Iris pigment epithelial cell (primary cell): ENCODE data around the gene HSPB6.

ENCODE experiments used
- DNase-seq: peaks from one replicate; pipeline ENCODE4 v3.0.0-alpha.2; 2011; ENCODE audit warnings: low read depth

Gene HSPB6

DNA sequence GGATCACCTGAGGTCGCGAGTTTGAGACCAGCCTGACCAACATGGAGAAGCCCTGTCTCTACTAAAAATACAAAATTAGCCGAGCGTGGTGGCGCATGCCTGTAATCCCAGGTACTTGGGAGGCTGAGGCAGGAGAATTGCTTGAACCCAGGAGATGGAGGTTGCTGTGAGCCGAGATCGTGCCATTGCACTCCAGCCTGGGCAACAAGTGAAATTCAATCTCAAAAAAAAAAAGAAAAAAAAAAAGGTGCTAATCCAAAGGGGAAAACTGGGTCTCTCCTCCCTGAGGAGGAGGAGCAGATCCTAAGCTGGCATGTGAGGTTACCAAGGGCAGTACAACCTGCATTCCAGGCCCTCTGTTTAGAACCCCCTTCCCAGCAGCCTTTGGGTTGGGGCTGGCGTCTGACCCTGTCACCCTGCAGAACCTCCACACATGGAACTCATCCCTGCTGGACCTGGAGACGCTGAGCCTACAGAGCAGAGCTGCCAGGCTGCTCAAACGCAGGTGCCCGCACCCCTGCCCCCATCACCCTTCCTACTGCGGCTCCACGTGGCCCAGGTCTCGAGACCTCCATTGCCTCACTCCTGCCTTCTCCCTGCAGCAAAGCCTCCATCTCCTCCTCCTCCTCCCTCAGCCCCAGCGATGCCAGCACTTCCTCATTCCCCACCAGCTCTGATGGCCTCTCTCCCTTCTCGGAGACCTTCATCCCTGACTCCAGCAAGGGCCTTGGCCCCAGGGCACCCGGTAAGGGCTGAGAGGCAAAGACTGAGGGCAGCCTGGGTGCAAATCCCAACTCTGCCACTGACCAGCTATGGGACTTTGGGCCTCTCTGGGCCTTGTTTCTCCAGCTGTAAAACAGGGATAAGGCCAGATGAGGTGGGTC lies 7.8 kb upstream of the HSPB6 start:
- no peak for DNase-seq

GRCh38 chr19:35760711-35761349 lies 4.0 kb upstream of the HSPB6 start:
- no peak for DNase-seq

DNA sequence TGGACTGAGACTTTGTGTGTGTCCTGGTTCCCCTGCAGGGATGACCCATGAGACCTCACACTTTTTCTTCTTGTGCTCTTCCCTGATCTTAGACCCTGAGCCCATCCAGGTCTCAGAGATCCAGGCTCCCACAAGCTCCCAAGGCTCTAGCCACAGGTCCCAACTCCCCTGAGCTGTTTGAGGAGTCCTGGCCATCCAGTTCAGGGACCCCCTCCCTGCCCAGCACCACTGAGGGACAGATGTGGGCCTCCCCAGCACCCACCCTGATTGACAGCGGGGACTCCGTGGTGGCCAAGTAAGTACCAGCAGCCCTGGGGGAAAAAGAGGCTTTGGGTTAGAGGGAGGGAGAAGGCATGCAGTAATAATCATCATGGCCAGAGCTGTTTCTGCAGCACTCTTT lies 2.9 kb upstream of the HSPB6 start:
- no peak for DNase-seq

DNA sequence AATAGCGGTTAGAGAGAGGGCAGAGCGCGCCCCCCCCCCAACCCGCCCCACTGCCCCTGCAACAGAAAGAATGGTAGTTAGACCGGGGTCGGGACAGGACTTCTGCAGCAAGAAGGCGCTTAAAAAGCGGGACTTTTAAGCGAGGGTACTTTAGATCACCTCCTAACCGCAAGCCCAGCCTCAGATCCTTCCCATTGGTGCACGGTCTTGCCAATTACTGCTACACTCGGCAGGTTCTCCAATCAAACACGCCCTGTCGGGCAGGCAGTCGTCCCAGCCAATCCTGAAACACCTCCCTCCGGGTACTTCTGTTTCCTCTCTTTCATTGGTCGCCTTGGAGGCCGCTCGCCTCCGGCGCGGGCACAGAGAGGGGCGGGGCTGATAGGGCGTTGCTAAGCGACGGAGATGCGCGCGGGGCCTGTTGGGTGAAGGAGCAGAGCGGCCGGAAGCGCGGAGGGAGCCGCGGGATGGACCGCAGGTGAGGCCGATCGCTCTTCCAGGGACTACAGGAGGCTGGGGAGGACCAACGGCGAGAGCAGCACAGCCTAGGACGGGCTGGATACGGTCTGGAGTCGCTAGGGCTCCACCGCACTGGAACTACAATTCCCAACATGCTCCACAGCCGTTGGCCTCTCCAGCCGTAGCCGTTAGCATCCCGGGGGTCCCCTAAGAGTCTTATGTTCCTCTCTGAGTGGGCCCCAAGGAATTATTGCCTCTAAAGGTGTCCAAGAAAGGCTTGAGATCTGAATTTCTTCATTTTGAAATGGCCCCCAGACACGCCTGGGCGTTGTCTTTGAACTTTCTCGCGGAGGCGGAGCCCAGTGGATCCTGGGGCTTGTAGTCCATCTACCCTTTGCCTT lies 1.1 kb upstream of the HSPB6 start, which contains the start of gene PROSER3:
Gene PROSER3, plus strand, starts transcription at position 428 of the 860 bp plus-strand sequence. Its CDS starts 40 bp downstream, at position 468.
- DNase-seq = peak; percentile 100

DNA sequence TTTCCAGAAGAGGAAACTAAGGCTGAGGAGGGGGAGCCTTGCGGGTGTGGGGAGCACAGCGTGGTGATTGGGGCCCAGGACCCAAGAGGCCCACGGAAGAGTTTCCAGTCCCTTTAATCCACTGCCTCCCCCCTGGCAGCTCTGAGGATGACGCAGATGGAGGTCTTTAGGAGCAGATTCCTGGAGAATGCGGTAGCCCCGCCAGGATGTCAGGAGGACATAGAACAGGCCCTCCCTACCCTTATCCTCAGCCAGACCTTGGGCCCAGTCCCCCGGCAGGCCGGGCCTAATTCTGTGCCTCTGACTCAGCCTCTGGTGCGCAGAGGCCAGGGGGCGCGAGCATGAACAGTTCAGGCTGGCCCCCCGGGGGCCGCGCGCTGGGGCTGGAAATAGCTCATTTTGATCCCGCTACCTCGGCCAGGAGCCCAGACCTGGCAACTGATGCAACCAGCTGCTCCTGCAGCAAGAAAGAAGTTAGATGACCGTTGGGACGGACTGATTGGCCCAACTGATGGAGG lies 461 bp upstream of the HSPB6 start:
- DNase-seq = peak; percentile 90

- DNase-seq = peak; percentile 77
Measured at GRCh38 chr19:35755550-35756376, 1.1 kb downstream of the HSPB6 start.

- no peak for DNase-seq
Measured at GRCh38 chr19:35755131-35755549, 1.7 kb downstream of the HSPB6 start.

DNA sequence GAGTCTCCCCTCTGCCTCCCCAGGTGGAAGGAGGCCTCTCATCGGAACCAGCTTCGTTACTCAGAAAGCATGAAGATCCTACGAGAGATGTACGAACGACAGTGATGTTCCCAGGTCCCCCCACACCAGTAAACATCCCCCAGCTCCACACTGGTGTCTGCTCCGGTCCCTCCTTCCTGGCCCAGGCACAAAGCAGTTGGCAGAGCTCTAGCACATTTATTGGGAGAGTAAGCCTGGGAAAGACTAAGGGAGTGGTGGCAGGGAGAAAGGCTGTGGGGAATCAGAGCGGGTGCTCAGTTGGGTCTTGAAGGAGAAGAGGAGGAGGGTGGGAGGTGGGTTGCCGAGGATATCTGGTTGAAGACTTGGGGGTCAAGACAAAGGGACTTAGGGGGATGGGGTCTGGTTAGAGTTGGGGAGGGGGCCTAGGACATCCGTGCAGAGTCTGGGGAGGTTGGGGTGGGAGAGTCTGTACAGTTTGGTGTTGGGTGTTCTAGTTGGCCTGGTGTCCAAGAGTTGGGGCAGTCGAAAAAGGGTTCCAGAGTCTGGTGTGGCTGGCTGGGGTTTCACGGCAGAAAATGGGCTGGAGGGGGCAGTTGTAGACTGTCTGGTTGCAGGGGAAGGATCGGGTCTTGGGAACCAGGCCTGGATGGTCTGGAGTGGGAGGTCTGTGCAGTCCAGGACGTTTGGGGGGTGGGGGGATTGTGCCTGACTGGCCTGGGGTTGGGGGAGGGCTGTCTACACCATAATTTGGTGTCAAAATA lies 2.3 kb downstream of the HSPB6 start:
- no peak for DNase-seq

GRCh38 chr19:35753634-35754369 lies 3.0 kb downstream of the HSPB6 start:
- no peak for DNase-seq

DNA sequence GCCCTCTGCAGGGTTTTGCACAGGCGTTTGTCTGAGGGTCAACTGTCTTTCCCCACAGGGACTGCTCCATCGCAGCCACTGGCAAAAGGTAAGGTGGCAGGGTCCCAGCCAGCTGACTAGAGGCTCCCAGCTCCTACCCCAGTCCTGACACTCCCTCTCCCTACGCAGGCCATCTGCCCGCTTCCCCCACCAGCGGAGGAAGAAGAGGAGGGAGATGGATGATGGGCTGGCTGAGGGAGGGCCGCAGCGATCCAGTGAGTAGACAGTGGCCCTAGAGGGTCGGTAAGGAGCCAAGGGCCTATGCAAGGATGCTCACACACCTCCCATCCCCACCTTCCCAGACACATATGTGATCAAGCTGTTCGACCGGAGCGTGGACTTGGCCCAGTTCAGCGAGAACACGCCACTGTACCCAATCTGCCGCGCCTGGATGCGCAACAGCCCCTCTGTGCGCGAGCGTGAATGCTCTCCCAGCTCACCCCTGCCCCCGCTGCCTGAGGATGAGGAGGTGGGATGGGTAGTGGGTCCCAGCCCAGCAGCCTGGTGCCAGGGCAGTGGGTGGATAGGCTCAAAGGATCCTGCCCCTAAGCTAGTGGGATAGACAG lies 4.0 kb downstream of the HSPB6 start:
- DNase-seq = no peak

GRCh38 chr19:35751839-35752745 lies 4.7 kb downstream of the HSPB6 start:
- no peak for DNase-seq

DNA sequence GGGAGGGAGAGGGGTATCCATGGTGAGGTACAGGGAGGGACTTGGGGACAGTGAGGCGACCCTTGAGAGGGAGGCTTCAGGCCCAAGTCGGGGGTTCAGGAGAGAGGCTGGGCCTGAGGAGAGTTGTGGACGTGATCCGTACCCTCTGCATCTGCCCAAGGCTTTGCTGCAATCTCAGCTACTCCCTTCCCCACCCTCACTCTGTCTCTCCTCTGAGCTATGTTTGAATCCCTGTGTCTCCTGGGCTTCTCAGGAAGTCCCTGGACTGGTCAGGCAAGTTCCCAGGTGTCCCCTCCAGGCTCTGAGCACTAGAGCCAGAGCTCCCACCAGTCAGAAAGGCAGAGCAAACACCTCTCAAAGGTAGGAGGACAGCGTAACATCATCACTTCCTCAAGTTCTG lies 6.7 kb downstream of the HSPB6 start:
- DNase-seq = no peak

GRCh38 chr19:35748106-35749020 lies 8.5 kb downstream of the HSPB6 start, which contains the start of gene LIN37:
LIN37 (plus strand) TSS chr19:35748576; CDS start chr19:35748725, 149 bp downstream.
- peak; percentile 99 for DNase-seq

DNA sequence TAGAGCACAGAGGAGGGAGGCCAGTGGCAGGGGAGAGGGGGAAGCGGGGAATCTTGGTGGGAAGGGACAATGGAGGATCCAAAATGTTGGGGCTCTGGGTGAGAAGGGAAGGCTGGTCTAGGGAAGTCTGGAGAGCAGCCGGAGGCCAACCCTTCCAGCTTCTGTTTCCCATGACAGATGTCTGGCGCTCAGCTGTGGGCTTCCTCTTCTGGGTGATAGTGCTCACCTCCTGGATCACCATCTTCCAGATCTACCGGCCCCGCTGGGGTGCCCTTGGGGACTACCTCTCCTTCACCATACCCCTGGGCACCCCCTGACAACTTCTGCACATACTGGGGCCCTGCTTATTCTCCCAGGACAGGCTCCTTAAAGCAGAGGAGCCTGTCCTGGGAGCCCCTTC lies 10.3 kb downstream of the HSPB6 start:
- DNase-seq = no peak

DNA sequence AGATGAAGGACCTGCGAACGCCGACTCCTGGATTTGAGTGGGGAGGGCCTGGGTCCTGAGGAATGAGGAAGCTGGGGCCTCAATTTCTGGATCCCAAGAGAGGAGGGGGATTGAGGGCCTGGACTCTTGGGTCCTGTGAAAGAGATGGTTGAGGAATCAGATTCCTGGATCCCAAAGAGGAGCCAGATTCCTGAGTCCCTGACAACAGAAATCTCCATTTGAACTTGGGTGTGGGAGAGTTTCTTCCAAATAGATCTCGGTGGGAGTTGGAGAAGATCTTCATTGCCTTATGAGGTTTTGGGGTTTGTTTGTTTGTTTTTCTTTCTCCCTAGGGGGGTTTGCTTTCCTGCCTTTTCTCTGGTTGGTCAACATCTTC lies 10.8 kb downstream of the HSPB6 start:
- DNase-seq = no peak

DNA sequence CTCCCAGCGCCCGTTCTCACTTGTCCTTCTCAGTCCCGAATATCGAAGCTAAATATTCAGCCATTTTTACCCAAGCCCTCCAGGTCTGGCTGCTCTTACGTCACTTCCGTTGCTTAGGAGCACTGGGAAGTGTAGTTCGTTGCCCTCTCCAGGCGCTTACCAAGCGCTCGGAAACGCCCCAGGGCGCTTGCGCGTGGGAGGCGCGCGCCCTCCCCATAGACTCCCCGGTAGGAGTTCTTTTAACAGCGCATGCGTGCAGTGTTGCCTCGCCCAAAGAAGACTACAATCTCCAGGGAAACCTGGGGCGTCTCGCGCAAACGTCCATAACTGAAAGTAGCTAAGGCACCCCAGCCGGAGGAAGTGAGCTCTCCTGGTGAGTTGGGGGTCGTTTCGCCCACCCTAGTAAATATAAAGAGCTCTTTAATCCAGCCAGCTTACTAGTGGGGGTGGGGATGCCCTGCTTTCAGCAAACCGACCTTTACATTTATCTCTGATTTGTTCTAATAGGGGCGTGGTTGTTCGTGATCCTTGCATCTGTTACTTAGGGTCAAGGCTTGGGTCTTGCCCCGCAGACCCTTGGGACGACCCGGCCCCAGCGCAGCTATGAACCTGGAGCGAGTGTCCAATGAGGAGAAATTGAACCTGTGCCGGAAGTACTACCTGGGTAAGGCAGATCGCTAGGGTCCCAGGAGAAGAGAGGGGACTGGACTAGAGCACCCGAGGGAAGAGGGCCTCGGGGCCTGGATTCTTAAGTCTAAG lies 11.3 kb downstream of the HSPB6 start, which contains the start of the genes PSENEN and U2AF1L4:
Gene PSENEN, plus strand, starts transcription at position 324 of the 759 bp plus-strand sequence. Its CDS starts 280 bp downstream, at position 604.
Gene U2AF1L4, minus strand, starts transcription at position 91 of the 759 bp plus-strand sequence. Its CDS starts 27 bp downstream, at position 64.
- DNase-seq = peak; percentile 99
